ENCODE results near the gene PEPD.

GRCh38 chr19:33505148-33505547 is 16.4 kb downstream of the PEPD start:
- TF ChIP-seq CTCF (IDR thresholded peaks at IDR 0.05) (no peak), POLR2AphosphoS5 (IDR thresholded peaks at IDR 0.05) (no peak)

All from transverse colon (tissue), 4 donors.